ENCODE data around the gene PLK3. TPM values are rescaled to one million over a fixed set of nuclear protein-coding genes. Genes with fewer than 3 reads are reported as not detected.

Gene PLK3
- total RNA-seq, 1 donor from 2014 or later: 77.8 TPM

DNA sequence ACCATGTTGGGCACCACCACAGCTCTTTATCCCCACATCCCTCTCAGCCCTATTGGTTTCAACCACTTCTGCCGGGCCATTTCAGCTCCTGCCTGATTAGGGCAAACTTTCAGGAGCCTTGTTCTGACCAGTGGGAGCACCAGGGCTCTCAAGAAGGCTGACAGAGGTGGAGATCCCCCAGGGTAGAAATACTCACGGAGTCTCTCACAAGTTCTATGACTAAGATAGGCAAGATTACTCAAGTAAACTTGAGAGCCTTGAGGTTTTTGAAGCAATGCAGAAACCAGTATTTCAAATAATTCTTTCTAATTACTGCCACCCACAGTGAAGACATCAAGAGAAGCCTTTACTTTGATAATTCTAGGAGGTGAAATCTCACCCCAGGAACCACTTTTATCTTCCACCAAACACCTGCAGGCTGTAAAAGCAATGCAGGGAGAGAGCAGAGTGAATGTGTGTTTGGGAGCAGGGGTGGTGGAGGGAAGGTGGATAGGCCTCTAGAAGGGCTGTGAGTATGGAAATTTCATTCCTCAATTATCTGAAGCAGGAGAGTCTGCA, 49.5 kb downstream of the PLK3 start:
- intact Hi-C loops (cut with micrococcal nuclease): no loop called here

DNA sequence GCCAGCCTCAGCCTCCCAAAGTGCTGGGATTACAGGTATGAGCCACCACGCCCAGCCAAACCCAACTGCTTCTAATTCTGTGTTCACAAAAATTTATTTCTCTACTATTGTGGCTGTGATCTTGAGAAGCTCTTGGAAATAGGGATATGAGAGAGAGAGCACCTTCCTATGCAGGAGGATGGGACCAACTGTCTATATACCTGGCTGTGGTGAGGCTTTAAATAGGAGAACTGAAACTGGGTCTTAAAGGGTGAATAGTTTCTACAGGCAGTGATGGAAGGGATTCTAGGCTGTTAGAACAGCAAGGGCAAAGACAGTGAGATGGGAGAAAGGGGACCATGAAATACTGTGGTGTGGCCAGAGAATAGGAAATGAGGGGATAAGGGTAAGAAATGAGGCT, 51.1 kb downstream of the PLK3 start:
- intact Hi-C loops (cut with micrococcal nuclease): no loop called here

DNA sequence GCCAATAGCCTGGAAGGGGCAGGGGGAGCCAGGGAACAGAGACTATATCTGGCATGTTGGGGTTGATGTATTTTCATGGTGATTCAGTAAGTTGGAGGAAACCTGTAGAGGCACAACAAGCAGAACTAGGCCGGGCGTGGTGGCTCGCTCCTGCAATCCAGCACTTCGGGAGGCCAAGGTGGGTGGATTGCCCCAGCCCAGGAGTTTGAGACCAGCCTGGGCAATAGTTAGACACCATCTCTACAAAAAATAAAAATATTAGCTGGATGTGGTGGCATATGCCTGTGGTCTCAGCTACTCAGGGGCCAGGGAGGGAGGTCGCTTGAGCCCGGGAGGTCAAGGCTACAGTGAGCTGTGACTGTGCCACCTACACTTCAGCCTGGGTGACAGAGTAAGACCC, 53.0 kb downstream of the PLK3 start:
- intact Hi-C loops (cut with micrococcal nuclease): no loop called here

DNA sequence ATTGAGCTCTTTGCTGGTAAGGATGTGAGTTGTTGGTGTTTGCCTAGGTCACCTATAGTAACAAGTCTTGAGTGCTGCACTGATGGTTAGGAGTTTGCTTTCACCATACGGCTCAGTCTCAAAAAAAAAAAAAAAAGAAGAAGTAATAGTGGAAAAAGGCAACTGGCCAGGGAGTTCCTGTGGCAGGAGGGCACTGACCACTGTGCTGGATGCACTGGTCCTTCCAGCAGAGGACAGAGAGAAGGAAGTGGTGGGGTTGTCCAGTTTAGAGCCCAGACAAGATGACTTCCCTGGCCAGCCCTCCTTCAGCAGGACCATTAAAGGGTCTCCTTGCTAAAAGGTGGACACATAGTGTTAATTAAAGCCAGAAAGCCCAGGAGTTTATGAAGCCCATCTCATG, 54.8 kb downstream of the PLK3 start:
- intact Hi-C loops (cut with micrococcal nuclease): no loop called here

Other genes with a start within 250 kb of the PLK3 start
- gene TMEM53, start 125.9 kb upstream of the PLK3 start, total RNA-seq: 3.4 and 4.0 TPM in 2 replicates
- 93.6 and 94.5 TPM in 2 replicates for gene ARMH1, start 125.7 kb upstream of the PLK3 start, total RNA-seq
- gene RNU5D-1, start 69.2 kb upstream of the PLK3 start, total RNA-seq: not detected in 2 replicates
- 89.3 and 89.7 TPM in 2 replicates for gene KIF2C, start 60.5 kb upstream of the PLK3 start, total RNA-seq
- gene RPS8, start 24.8 kb upstream of the PLK3 start, total RNA-seq: 2,139 and 2,183 TPM in 2 replicates
- gene BEST4, start 12.2 kb upstream of the PLK3 start, total RNA-seq: 0.55 TPM in 2 replicates
- 0.34 and 0.73 TPM in 2 replicates for gene DYNLT4, start 7.0 kb downstream of the PLK3 start, total RNA-seq
- gene BTBD19, start 8.1 kb downstream of the PLK3 start, total RNA-seq: 8.8 and 9.7 TPM in 2 replicates
- gene PTCH2, start 42.9 kb downstream of the PLK3 start, total RNA-seq: 0.84 and 1.1 TPM in 2 replicates
- gene EIF2B3, start 186.2 kb downstream of the PLK3 start, total RNA-seq: 27.9 and 29.6 TPM in 2 replicates
- 32.3 and 35.0 TPM in 2 replicates for gene HECTD3, start 210.9 kb downstream of the PLK3 start, total RNA-seq
- 62.1 and 64.5 TPM in 2 replicates for gene UROD, start 211.9 kb downstream of the PLK3 start, total RNA-seq

Measured in T-helper 2 cell treated with Interferon-gamma antibody and Interleukin-4, amounts not matched to agents 100 ng/mL and 5 ng/mL, for 36 hours (primary cell).